GM12872 (cell line): ENCODE measurements around the gene LRRC43.
A peak's percentile ranks its signal among the peaks of the same experiment; 100 is the strongest.

Source experiments
- TF ChIP-seq, protein P1 (sequence below): IDR thresholded peaks from 3 replicates; pipeline ENCODE4 v1.5.1; 2011; ENCODE audit warnings: low read depth, mild to moderate bottlenecking, low read length, moderate library complexity; ENCODE audit not compliant: insufficient read depth

The LRRC43 gene, protein sequence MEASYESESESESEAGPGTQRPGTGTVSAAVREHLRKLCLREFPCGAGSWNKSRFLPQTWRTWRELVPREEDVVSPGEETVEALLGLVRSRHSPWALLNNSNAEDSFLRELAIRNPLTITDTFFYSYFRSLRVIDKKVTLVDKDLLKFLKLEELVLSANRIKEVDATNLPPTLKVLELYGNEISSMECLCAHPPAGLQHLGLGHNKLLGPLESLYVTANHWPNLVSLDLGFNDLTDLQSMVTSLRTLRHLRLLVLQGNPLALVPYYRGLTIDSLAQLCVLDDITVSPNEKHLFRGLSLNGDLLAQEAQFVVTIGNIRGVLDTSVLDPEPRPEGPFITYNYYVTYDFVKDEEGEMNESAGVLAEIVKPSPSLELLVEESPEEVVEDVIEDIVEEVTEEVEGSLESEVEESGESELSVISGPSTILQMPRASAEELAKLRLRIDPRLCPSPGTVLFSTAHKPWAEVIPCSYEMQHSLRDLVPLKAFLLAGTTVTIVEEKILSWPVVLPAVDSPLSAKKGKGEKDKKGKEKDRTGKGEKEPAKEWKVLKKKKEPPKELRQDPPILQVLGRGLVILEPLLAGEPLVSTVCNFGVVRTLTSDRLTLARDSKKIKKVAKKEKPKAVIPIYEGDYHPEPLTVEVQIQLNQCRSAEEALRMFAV

DNA sequence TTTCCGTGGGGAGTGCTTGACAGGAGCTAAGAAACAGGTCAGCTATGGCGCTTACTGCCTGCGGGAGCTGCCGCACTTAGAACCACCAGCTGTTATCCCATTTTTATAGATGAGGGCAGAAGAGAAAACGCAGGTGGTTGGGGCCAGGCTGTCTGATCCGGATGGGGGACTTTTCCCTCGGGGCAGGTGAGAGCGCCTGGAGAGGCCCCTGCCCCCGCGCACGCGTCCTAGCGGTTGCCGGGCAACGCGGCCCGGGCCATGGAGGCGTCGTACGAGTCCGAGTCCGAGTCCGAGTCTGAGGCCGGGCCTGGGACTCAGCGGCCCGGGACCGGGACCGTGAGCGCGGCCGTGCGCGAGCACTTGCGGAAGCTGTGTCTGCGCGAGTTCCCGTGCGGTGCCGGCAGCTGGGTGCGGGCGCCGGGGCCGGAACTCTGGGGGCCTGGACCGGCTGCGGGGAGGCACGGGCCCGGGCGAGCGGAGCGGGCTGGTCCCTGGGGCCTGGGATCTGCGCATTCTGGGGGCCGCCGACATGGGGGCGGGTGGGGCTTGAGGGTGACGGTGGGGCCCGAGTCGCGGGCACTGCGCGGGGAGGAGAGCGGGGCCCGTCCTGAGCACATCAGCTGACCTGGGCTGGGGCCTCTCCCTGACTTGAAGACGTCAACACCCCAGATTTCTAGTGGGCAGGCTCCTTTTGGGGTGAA is at the start of gene LRRC43:
Gene LRRC43, plus strand, starts transcription at position 237 of the 701 bp plus-strand sequence. Its CDS starts 22 bp downstream, at position 259.
- TF ChIP-seq, protein P1, sequence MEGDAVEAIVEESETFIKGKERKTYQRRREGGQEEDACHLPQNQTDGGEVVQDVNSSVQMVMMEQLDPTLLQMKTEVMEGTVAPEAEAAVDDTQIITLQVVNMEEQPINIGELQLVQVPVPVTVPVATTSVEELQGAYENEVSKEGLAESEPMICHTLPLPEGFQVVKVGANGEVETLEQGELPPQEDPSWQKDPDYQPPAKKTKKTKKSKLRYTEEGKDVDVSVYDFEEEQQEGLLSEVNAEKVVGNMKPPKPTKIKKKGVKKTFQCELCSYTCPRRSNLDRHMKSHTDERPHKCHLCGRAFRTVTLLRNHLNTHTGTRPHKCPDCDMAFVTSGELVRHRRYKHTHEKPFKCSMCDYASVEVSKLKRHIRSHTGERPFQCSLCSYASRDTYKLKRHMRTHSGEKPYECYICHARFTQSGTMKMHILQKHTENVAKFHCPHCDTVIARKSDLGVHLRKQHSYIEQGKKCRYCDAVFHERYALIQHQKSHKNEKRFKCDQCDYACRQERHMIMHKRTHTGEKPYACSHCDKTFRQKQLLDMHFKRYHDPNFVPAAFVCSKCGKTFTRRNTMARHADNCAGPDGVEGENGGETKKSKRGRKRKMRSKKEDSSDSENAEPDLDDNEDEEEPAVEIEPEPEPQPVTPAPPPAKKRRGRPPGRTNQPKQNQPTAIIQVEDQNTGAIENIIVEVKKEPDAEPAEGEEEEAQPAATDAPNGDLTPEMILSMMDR = no peak

DNA sequence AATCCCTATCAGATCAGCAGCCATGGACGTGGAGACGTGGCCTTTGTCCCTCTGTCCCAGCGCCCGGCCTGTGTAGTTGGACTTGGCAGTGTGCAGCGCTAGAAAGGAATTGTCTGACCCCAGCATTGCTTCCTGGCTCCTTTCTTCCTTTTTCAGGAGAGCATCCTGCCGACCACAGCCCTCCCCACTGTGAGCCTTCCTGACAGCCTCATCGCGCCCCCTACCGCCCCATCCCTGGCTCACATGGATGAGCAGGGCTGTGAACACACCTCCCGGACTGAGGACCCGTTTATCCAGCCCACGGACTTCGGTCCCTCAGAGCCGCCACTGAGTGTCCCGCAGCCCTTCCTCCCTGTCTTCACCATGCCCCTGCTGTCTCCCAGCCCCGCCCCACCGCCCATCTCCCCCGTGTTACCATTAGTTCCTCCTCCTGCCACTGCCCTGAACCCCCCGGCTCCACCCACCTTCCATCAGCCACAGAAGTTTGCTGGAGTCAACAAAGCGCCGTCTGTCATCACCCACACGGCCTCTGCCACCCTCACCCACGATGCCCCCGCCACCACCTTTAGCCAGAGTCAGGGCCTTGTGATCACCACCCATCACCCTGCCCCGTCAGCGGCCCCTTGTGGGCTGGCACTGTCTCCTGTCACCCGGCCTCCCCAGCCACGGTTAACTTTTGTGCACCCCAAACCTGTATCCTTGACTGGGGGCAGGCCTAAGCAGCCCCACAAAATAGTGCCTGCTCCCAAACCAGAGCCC is 49.6 kb upstream of the LRRC43 start:
- TF ChIP-seq, protein P1 = no peak

DNA sequence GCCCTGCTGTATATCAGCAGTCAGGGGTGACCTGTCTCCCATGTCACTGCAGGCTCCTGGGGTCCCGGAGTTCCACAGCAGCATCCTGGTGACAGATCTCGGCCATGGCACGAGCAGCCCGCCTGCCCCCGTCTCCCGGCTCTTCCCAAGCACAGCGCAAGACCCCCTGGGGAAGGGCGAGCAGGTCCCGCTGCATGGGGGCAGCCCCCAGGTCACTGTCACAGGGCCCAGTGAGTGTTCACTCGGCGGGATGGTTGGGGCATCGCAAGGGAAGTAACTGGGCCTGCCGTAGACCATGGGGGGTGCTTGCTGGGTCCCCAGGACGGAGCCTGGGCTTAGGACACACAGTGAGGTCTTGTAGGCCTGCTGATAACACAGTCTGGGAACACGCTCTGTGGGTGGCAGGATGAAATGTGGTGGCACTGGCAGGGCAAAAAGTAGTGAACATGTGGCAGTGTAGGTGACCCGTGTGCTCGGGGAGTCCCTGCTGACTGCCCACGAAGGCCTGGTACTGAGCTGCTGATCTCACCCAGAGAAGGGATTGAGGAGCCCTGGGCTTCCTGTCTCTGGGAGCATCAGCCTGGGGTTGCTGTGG is 47.4 kb upstream of the LRRC43 start:
- TF ChIP-seq, protein P1 = no peak

DNA sequence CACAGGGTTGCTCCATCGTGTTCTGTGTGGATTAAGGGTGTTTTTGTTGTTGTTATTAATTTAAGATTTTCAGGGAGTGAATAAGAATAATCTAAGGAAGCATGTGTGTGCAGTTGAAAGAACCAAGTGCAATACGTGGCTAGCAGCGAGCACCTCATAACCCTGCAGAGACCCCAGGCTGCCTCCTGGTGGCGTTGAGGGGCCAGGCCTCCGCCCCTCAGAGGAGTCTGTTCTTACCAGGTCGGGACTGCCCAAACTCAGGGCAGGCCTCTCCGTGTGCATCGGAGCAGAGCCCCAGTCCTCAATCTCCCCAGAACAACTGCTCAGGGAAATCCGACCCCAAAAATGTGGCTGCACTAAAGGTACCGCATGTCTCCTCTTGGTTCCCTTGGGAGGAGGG is 45.7 kb upstream of the LRRC43 start:
- TF ChIP-seq, protein P1 = peak; percentile 37; the same call in 2 of the 3 replicates

DNA sequence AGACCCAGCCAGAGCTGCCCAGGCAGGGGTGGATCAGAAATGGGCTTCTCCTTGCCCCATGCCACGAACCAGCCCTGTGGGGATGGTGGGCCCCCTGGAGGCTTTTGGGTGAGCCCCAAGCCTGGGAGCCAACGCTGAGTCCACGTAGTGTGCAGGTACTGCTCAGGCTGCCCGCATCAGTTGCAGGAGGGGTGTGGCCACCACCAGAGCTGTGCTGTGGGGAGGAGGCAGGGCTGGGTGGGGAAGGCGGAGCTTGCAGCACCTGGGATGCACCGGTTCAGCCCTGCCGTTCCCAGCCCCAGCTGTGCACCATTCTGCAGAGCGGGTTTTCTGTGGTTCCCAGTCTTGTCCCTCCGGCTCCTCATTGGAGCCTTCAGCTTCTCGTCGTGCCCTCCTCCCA is 45.2 kb upstream of the LRRC43 start:
- TF ChIP-seq, protein P1 = no peak

DNA sequence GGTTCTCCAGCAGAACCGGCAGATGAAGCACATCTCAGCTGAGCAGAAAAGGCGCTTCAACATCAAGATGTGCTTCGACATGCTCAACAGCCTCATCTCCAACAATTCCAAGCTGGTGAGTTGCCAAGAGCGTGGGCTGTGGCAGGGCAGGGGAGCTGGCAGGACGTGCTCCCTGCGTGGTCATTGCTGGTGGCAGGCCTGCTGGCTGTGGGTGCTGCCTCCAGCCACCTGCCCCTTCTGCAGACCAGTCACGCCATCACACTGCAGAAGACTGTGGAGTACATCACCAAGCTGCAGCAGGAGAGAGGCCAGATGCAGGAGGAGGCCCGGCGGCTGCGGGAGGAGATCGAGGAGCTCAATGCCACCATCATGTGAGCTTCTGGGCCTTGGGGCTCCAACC is 44.7 kb upstream of the LRRC43 start:
- TF ChIP-seq, protein P1 = no peak
